Measurements from ENCODE around the gene CMTM7. TPM values are rescaled to one million over a fixed set of nuclear protein-coding genes. Genes with fewer than 3 reads are reported as not detected.

CMTM7 gene
- total RNA-seq, 1 experiment from 2014 or later: 62.6 TPM

- no peak for ATAC-seq
- H2AFZ ChIP-seq (ENCODE audit: low read depth, low read length, poor library complexity, severe bottlenecking): no peak overlapping the region
- H3K27ac ChIP-seq (ENCODE audit: low read depth, low read length): no peak overlapping the region
- no peaks in the 10 kb centered on the region; a peak in 2 of 4 replicates for H3K36me3 ChIP-seq (ENCODE audit: control insufficient read depth in 1 of 2, insufficient read depth in 2 of 2, low read length in 2 of 2)
- RAD21 ChIA-PET (ENCODE audit: low non-redundant PET in 1 of 2, low total read pairs in 2 of 2, uncharacterized antibody in 2 of 2, unreplicated experiment in 2 of 2): no interaction called here
- no peak overlapping the region for H3K4me2 ChIP-seq (ENCODE audit: low read length)
- H4K20me1 ChIP-seq (ENCODE audit: insufficient read depth): no peaks in the 10 kb centered on the region
- H3K4me3 ChIP-seq (replicated peaks in 1 of 2; ENCODE audit: low read depth in 1 of 2, low read length in 2 of 2): no peak overlapping the region
- no peak overlapping the region for H3K9ac ChIP-seq (ENCODE audit: low read length)
- H3K9me2 ChIP-seq (ENCODE audit: insufficient read depth): no peaks in the 10 kb centered on the region
- no peak for TF ChIP-seq ATF3 (IDR thresholded peaks at IDR 0.05)
- no peak for TF ChIP-seq ELF1 (IDR thresholded peaks at IDR 0.05; ENCODE audit: borderline replicate concordance, low read depth)
- no peak for TF ChIP-seq SIN3A (IDR thresholded peaks at IDR 0.05; ENCODE audit: low read depth)
- TF ChIP-seq CBX3 (IDR thresholded peaks at IDR 0.05; ENCODE audit: low read depth): no peak
- no peak for TF ChIP-seq EGR1 (IDR thresholded peaks at IDR 0.05; ENCODE audit: low read depth)
- no peak for TF ChIP-seq EZH2phosphoT487 (IDR thresholded peaks at IDR 0.05; ENCODE audit: borderline replicate concordance)
- TF ChIP-seq YY1 (IDR thresholded peaks at IDR 0.05; ENCODE audit: extremely low read depth, insufficient replicate concordance, low read depth, low read length): no peak
- no peaks in the 10 kb centered on the region for H3K9me3 ChIP-seq (ENCODE audit: control insufficient read depth in 1 of 2, insufficient read depth in 1 of 2, low read depth in 1 of 2, low read length in 2 of 2)
- H3K27me3 ChIP-seq (ENCODE audit: insufficient read depth, low read length): no peaks in the 10 kb centered on the region
- no peak for DNase-seq (ENCODE audit: low read depth, low spot score)
- BruUV-seq (replicated peaks): no TSS peak
- intact Hi-C loops (cut with micrococcal nuclease): no loop called here
- H3K4me1 ChIP-seq (ENCODE audit: control insufficient read depth in 1 of 2, insufficient read depth in 2 of 2, low read length in 2 of 2): peaks cover 0 to 62% of the 10 kb centered on the region in 2 experiments; a peak in 2 of 4 replicates
- peaks cover 98% of the 10 kb centered on the region for H3K79me2 ChIP-seq (ENCODE audit: insufficient read depth, low read length)
- POLR2A ChIA-PET: no interaction called here
- CTCF ChIA-PET: no interaction called here
Observed at GRCh38 chr3:32436816-32437189, 45.1 kb downstream of the CMTM7 start.

GRCh38 chr3:32437896-32438295 is 46.2 kb downstream of the CMTM7 start:
- H3K4me1 ChIP-seq (ENCODE audit: control insufficient read depth in 1 of 2, insufficient read depth in 2 of 2, low read length in 2 of 2): peaks cover 0 to 61% of the 10 kb centered on the region in 2 experiments; a peak in 2 of 4 replicates
- no peak overlapping the region for H3K4me2 ChIP-seq (ENCODE audit: low read length)
- no peaks in the 10 kb centered on the region for H3K9me3 ChIP-seq (ENCODE audit: control insufficient read depth in 1 of 2, insufficient read depth in 1 of 2, low read depth in 1 of 2, low read length in 2 of 2)
- H3K9ac ChIP-seq (ENCODE audit: low read length): no peak overlapping the region
- no TSS peak for BruUV-seq (replicated peaks)
- no peaks in the 10 kb centered on the region for H4K20me1 ChIP-seq (ENCODE audit: insufficient read depth)
- ChIA-PET CTCF (no interaction called here), POLR2A (no interaction called here), RAD21 (ENCODE audit: low non-redundant PET in 1 of 2, low total read pairs in 2 of 2, uncharacterized antibody in 2 of 2, unreplicated experiment in 2 of 2) (no interaction called here)
- no peaks in the 10 kb centered on the region; a peak in 2 of 4 replicates for H3K36me3 ChIP-seq (ENCODE audit: control insufficient read depth in 1 of 2, insufficient read depth in 2 of 2, low read length in 2 of 2)
- peaks cover 94% of the 10 kb centered on the region for H3K79me2 ChIP-seq (ENCODE audit: insufficient read depth, low read length)
- H2AFZ ChIP-seq (ENCODE audit: low read depth, low read length, poor library complexity, severe bottlenecking): no peak overlapping the region
- no peaks in the 10 kb centered on the region for H3K27me3 ChIP-seq (ENCODE audit: insufficient read depth, low read length)
- no peak overlapping the region for H3K4me3 ChIP-seq (replicated peaks in 1 of 2; ENCODE audit: low read depth in 1 of 2, low read length in 2 of 2)
- intact Hi-C loops (cut with micrococcal nuclease): no loop called here
- H3K27ac ChIP-seq (ENCODE audit: low read depth, low read length): no peak overlapping the region
- TF ChIP-seq ELF1 (IDR thresholded peaks at IDR 0.05; ENCODE audit: borderline replicate concordance, low read depth): no peak
- no peak for TF ChIP-seq CBX3 (IDR thresholded peaks at IDR 0.05; ENCODE audit: low read depth)
- TF ChIP-seq ZBTB33 (IDR thresholded peaks at IDR 0.05; ENCODE audit: extremely low read depth, insufficient replicate concordance, low read length): no peak
- no peaks in the 10 kb centered on the region for H3K9me2 ChIP-seq (ENCODE audit: insufficient read depth)
- no peak for ATAC-seq
- no peak for DNase-seq (ENCODE audit: low read depth, low spot score)

Measured in HCT116 (cell line).